Stimulated activated CD8-positive, alpha-beta memory T cell treated with anti-CD3 and anti-CD28 coated beads, Interleukin-7, amount 100 ng/mL, for 24 hours (primary cell): Measurements from ENCODE around the gene PTPRK.

Experiments
- DNase-seq: peaks from one replicate; pipeline ENCODE4 v3.0.0-alpha.2; 2020; ENCODE audit warnings: low read depth

PTPRK gene

DNA sequence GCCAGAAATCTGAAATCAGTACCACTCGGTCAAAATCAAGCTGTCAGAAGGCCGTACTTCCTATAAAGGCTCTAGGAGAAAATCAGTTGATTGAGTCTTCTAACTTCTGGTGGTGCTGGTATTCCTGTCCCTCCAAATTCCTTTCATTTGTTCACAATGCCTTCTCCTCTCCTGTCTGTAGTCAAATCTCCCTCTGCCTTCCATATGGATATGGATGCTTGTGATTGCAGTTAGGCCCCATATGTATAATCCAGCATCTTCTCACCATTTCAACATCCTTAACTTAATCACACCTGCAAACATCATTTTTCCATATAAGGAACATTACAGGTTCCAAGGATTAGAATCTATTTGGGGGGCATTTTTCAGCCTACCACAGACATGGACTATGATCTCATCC lies 331.7 kb downstream of the PTPRK start:
- DNase-seq, result no peak

- no peak for DNase-seq
Observed at GRCh38 chr6:128186729-128187128, 333.7 kb downstream of the PTPRK start.

DNA sequence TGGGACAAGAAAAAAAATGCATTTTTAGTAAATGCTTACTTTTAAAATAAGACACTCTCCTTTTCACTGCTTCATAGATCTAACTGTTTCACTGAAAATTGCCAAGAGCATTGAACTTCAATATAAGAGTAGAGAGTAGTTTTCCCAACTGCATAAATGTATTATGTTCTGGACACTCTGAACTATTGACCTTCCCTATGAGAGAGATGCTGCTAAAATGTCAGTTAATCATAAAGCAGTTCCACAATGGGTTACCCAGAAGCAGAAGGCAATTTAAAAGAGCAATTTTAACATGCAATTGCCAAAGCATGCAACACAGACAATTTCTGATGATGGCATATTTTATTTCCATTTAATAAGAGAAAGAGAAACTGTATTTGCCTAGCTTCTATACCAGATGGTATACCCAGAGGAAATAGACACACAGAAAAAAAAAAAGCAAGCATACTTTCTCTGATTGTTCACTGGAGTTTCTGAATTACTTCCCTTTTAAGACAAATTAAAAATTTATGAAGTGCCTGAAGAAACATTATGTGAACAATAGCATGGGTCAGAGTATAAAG lies 340.4 kb downstream of the PTPRK start:
- no peak for DNase-seq

- DNase-seq, result no peak
Observed at GRCh38 chr6:128174724-128175123, 345.7 kb downstream of the PTPRK start.

DNA sequence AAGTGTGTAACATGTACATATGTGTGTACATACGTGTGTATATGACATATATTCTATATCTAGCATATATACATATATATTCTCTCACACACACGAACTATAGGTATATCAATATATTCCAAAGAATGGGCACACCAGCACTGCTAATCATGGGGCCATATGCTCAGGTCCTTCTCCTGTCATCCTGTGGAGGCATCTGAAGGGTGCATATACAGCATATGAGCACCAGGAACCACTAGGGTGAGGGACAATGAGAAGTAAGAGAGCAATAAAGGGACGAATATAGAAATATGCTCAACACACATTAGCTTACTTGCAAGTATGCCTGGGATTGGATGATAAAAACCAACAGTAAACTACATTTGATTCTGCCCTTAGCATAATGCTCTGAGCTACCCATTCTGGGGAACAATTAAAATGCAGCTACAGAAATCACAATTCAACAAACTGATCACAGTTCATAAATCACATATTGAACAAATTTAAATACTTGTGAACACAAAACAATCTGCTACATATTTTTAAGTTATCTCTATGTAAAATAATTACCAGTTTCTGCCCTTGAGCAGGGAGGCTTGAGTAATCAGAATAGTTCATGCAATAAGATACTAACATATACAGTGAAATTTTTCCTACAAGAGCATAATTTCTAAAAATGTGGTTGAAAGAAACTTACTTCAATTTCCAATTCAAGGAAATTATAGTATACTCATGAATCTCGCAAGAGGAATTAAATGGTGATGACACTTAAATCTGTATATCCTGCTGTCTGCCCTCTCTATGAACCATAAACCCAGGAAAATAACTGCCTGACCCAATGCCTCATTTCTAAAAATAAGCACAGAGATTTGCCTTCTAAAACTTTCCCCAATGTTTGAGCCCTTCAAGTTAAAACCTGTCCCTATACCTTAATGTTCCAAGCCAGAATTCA lies 347.4 kb downstream of the PTPRK start:
- no peak for DNase-seq

- no peak for DNase-seq
Observed at GRCh38 chr6:128172081-128172480, 348.3 kb downstream of the PTPRK start.

GRCh38 chr6:128171182-128171581 lies 349.2 kb downstream of the PTPRK start:
- DNase-seq, result no peak

GRCh38 chr6:128168244-128168643 lies 352.2 kb downstream of the PTPRK start:
- no peak for DNase-seq

DNA sequence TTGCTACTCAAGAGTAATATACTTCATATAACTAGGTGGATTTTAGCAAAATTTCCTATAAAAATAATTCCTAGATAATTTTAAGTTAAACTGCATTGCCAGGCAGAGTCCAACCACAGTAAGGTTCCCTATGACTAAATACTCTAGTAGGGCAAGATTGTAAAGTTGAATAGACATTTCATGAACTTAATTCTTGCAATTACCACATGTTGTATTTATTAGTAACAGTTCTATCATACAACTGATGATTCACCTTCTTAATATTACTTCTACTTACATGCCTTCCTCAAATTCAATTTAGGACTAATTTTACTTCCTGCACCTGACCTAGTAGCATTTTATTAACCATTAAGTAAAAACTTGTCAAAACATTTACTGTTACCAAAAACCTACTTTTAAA lies 352.8 kb downstream of the PTPRK start:
- DNase-seq, result no peak

- DNase-seq, result no peak
Observed at GRCh38 chr6:128164254-128164653, 356.1 kb downstream of the PTPRK start.

GRCh38 chr6:128162423-128162822 lies 358.0 kb downstream of the PTPRK start:
- DNase-seq, result no peak

GRCh38 chr6:128161839-128162238 lies 358.6 kb downstream of the PTPRK start:
- no peak for DNase-seq

DNA sequence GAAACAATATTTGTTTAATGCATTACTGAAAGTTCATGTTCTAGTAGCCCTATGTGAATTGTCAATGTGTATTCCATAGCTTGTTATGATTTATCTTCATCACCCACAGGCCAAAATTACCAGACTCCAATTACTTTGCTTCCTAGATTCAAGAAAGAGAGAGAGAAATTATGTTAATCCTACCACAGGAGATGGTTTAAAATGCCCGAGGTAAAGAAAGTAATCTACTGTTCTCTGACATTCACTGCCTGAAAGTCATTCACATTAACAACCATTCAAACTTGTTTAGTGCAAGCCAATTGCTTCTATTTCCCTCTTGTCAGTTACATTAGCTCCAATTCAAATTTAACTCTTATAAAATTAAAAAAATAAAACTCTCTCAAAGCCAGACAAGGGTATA lies 359.1 kb downstream of the PTPRK start:
- no peak for DNase-seq

DNA sequence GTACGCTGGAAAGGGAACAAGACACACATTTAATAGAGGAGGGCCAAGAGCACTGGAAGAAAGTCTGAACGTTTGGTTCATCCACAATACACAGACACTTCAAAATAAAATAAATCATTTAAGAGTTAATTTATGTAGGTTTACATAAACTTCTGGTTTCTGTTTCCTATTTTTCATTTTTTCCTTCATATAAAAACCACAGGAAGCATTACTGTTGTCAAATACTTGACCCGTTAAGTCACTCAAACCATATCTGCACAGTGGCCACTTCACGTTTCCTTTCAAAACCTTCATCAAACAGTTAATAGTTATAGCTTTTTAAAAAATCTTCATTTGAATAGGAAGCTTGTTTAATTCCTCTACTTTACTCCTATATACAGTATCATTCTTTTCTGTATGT lies 361.9 kb downstream of the PTPRK start:
- DNase-seq, result no peak

DNA sequence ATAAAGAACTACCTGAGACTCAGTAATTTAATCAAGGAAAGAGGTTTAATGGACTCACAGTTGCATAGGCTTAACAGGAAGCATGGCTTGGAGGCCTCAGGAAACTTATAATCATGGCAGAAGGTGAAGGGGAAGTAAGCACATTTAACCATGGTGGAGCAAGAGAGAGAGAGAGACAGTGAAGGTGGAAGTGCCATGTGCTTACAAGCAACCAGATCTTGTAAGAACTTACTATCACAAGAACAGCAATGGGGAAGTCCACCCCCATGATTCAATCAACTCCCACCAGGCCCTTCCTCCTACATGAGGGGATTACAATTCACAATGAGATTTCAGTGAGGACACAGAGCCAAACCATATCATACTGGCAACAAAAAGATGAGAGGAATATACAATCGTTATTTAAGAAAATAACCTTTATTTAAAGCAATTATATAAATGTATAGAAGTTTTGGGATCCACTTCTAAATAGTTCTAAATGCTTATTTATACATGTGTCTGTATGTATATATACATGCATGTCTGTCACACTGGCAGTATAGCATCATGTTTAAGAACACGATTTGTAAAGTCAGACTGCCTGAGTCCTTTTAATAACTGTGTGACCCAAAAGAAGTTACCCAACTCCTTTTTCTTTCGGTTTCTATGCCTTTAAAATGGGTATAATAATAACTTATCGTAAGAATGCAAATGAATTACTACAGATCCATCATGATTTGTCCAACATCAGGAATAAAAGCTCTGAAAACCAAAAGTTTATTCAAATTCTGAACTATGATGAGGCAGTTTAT lies 363.9 kb downstream of the PTPRK start:
- DNase-seq, result no peak

- DNase-seq, result no peak
Observed at GRCh38 chr6:128155826-128156225, 364.6 kb downstream of the PTPRK start.

GRCh38 chr6:128152551-128152950 lies 367.8 kb downstream of the PTPRK start:
- DNase-seq, result no peak

- no peak for DNase-seq
Observed at GRCh38 chr6:128150376-128150775, 370.0 kb downstream of the PTPRK start.

DNA sequence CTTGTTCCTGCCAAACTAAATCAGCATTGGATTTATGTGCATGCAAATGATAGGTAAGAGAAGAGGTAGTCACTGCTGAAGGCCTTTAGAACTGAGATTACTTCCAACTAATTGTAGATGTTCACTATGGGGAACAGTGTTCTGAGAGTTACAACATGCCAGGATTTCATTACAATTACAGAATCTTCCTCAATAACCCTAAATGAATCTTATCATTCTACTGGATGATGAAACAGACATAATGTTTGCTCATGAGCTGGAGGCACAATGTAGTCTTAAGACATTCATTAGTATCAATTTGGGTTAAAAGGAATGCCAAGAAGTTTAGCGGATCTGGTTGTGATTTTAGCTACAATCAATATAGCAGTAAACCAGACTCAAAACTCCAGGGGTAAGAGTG lies 370.6 kb downstream of the PTPRK start:
- no peak for DNase-seq

DNA sequence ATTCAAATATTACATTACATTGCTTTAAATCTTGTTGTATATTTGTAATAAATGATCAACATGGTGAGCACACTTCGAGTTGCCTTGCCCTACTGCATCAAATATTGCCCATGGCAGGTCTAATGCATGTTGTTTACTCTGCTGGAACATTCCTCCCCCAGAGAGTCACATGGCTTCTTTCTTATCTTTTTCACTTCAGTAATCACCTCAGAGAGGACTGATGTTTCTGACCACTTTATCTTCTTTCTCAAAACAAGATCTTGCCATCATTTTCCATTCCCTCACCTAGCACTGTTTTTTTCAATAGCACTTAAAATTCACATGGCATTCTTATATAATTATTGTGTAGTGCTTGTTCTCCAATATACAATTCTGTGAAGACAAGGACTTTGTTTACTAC lies 376.1 kb downstream of the PTPRK start:
- no peak for DNase-seq

DNA sequence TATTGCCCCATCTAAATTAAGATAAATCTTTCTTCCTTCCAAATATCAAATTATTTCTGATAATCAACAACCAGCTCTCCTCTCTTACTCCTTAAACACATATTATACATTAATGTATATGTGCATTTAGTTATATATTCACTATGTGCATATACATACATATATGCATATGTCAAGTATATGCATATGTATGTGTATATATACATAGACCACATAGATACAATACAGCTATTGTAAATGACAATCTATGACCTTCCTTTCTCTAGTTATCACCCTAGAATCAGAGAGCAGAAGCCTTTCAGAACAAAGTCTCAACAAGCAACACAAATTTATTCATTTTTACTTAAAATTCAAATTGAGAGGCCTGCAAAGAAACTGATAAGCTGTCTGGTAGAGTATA lies 378.5 kb downstream of the PTPRK start:
- no peak for DNase-seq

- no peak for DNase-seq
Observed at GRCh38 chr6:128139519-128139918, 380.9 kb downstream of the PTPRK start.

GRCh38 chr6:128138694-128139093 lies 381.7 kb downstream of the PTPRK start:
- no peak for DNase-seq
